HPDE6-E6E7 (cell line): ENCODE results near the gene ADD2.

ENCODE experiments used
- DNase-seq: peaks from one replicate; pipeline ENCODE4 v3.0.0; 2011; ENCODE audit warnings: missing footprints; ENCODE audit errors: extremely low spot score

The ADD2 gene

DNA sequence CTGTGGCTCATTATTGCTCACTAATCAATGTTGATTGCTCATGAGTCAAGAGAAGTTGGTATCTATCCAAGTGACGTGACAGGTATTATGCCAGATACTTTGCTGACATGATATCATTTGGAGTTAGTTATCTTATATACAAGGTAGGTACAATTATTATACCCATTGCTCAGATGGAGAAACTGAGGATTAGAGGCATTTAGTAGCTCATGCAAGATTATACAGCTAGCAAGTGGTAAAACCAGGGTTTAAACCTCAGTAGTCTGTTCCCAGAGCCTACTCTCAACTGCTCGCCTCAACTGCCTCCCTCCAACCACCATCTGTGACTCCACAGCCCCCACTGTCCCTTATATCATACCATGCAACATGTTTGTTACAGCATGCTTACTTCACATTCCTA is 16.3 kb upstream of the ADD2 start:
- DNase-seq = no peak

- DNase-seq = no peak
Observed at GRCh38 chr2:70779911-70780545, 12.0 kb upstream of the ADD2 start.

DNA sequence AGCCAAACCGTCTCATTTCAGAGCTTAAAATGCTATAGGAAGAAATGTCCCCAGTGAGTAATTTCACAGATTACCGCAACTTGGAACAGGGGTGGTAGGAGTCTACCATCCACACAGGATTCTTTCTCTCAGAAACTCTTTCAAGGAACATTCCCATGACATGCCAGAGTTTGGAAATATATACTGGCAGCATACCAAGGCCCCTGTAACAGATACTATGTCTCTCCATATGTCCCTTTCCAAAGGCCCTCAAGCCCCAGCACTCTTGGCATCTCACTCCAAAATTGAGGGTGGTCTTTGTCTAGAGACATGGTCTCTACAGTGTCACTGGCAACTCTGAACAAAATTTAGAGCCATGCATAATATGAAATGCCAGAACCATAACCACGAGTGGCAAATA is 11.5 kb upstream of the ADD2 start:
- no peak for DNase-seq

GRCh38 chr2:70778676-70779075 is 10.7 kb upstream of the ADD2 start:
- no peak for DNase-seq

GRCh38 chr2:70777450-70777849 is 9.4 kb upstream of the ADD2 start:
- no peak for DNase-seq

GRCh38 chr2:70776266-70776665 is 8.3 kb upstream of the ADD2 start:
- DNase-seq = no peak

- no peak for DNase-seq
Observed at GRCh38 chr2:70775141-70775540, 7.1 kb upstream of the ADD2 start.

DNA sequence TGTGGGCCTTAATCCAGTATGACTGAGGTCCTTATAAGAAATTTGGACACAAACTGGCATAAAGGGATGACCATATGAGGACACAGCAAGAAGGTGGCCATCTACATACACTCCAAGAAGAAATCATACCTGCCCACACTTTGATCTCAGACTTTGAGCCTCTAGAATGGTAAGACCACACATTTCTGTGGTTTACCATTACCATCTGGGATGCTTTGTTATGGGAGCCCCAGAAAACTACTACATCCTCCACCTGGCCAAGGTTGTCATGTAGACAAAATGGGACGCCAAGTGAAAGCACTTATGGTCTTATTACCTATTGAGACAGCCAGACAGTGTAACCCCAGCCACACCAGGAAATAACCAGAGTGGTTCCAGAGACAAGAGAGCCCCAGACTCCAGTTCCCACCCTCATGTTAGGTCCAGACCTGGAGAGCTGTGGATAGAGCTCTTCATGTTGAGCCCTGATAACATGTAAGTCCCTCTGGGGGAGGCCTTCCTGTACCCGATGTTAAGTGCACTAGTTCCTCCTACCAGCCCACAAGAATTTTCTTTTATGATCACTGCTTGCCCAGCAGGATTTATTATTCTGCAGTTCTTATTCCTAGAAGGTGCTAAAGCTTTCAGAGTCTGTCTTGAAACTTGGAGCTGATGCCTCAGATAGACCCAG is 4.6 kb upstream of the ADD2 start:
- DNase-seq = no peak

DNA sequence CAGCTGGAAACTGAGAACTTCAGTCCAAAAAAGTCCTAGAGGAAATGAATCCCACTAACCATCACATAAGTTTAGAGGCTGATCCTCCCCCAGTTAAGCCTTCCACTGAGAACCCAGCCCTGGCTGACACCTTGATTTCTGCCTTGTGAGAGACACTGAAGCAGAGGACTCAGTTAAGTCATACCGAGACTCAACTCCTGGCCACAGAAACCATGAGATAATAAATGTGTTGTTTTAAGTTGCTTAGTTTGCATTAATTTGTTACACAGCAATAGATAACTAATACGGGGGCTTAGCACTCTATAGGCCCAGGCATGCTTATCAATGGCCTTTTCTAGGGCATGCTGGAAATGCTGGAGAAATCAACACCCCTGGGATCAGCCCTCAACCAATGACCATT is 3.4 kb upstream of the ADD2 start:
- DNase-seq = no peak

- DNase-seq = no peak
Observed at GRCh38 chr2:70769450-70769849, 1.4 kb upstream of the ADD2 start.

GRCh38 chr2:70768590-70769085 is 638 bp upstream of the ADD2 start:
- no peak for DNase-seq

DNA sequence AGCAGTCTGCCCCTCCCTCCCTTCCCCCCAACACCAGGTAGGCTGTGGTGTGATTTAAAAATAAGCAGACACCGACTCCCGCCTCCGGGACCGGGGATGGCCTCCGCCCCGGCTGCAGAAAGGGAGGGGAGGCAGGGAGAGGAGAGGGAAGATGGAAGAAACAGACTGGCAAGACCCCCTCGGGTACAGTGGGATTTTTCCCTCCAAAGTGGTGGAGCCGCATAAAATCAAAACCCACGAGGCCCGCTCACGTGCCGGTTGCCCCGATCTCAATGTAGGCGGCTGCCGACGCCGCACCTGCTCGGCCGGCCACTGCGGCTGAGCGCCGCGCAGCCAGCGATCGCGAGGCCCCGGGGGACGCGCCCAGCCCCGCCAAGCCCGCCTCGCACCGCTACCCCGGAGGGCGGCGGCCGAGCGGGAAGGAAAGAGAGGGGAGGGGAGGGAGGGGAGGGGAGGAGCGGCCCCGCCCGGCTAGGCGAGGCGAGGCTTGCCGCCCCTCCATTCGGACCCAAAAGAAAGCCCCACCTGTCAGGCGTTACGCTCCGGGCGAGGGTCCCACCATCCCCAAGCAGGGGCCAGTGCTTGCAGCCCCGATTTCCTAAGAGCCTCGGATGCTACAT is 811 bp downstream of the ADD2 start:
- DNase-seq = no peak

DNA sequence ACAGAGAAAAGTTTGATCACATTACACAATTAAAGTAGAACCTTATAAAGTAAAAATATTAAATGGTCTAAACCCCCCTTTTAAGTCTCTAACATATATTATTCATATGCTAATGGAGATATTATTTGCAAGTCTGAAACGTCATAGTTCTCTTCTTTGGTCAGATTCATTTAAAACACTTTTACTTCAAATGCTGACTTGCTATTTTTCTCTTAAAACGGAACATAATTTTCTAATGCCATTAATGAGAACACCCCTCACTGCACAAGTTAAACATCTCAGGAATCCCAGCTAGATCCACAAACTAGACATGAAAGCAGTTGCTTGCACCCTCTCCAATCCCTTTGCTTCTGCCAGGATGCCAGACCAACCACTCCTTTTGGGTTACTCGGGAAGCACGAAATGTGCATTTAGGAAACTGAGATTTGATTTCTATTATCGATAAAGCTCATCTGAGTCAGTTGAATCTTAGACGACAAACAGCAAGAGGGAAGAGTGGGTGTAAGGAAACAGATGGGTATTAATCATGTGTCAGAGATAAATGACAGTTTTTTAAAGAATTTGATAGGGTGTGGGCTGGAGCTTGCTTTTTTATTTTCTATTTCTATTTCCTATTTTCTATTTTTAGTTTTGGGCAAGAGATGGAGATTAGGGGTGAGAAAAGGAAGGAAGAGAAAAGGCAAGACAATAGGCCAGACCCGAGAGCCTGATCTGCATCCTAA is 1.5 kb downstream of the ADD2 start:
- DNase-seq = no peak

DNA sequence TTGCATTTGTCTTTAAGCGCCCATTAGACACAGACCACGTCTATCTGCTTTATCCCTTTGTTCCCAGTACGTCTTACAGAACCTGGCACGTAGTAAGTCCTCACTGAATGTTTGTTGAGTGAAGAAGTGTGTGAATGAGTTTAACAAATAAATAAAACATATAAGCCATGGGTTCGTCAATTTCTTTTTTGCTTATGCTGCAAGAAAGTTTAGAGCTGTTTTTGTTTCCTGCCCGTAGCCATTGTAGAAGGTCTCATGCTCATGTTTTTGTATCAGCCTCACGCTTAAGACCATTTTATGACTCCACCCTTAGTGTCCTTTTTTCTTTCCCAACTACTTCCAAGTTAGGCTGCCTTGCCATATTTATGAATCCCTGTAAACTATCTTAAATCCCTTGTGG is 2.5 kb downstream of the ADD2 start:
- no peak for DNase-seq

GRCh38 chr2:70759446-70759845 is 8.6 kb downstream of the ADD2 start:
- DNase-seq = no peak

- no peak for DNase-seq
Observed at GRCh38 chr2:70757966-70758365, 10.0 kb downstream of the ADD2 start.

GRCh38 chr2:70757360-70757759 is 10.6 kb downstream of the ADD2 start:
- DNase-seq = no peak

DNA sequence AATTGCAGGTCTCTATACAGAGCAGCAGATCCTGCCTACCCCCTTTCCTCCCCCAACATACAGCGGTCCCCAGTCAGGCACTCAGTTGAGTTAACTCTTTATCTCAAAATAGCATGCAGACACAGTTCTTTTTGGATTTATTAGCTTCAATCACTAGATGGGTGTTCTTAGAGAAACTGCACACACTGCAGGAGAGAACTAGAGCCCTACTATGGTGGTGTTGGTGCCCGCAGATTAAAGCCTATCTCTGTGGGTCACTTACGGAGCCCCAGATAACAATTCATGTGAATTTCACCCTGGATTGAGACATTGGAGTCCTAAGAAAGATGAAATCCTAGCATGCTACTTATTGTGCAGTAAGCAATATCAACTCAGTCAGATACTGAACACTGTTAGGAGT is 11.9 kb downstream of the ADD2 start:
- no peak for DNase-seq

- DNase-seq = no peak
Observed at GRCh38 chr2:70753902-70754301, 14.1 kb downstream of the ADD2 start.

DNA sequence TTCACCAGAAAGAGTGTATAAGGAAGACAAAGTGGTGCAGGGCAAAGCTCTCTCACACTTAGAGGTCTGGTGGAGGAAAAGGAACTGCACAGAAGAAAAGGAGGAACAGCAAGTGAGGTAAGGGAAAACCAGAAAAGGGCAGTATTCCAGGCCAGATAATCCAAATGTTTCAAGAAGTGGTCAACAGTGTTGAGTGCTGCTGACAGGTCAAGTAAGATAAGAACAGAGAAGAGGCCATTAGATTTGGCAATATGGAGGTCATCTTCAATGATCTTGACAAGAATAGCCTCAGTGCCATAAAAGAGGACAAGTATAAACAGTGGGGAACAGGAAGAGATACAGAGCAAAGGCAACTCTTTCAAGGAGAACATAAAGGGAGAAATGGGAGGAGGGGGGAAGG is 15.0 kb downstream of the ADD2 start:
- DNase-seq = no peak

GRCh38 chr2:70752396-70752795 is 15.6 kb downstream of the ADD2 start:
- DNase-seq = no peak

GRCh38 chr2:70751881-70752280 is 16.1 kb downstream of the ADD2 start:
- DNase-seq = no peak

DNA sequence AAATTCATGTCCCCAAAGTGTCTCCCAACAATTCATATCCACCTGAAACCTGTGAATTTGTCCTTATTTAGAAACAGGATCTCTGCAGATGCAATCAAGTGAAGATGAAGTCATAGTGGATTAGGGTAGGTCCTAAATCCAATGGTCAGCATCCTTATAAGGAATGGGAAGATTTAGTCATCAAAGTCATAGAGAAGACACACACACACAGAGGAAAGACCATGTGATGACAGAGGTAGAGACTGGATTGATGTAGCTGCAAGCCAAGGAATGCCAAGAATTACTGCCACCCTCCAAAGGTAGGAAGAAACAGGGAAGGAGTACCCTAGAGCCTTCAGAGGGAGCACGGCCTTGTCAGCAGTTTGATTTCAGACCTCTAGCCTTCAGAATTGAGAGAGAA is 17.7 kb downstream of the ADD2 start:
- no peak for DNase-seq
